MM.1S (cell line): ENCODE results near the gene ZNF280B.

ENCODE experiments used
- DNase-seq: peaks from one replicate; pipeline ENCODE4 v3.0.0-alpha.2; 2015
- H2AFZ ChIP-seq: fragments of 300-600 bp; sonication (generic); 2 replicates; pipeline ENCODE4 v1.6.0; 2016; ENCODE audit warnings: antibody characterized with exemption, low read length
- H3F3A ChIP-seq: fragments of 300-600 bp; sonication (generic); 2 replicates; pipeline ENCODE4 v1.6.1; 2016; ENCODE audit warnings: mild to moderate bottlenecking, antibody characterized with exemption, low read length, moderate library complexity, mixed read lengths; ENCODE audit not compliant: insufficient read depth
- H3K27ac ChIP-seq: fragments of 300-600 bp; sonication (generic); 2 replicates; pipeline ENCODE4 v1.5.1; 2016; ENCODE audit warnings: mild to moderate bottlenecking, low read length
- H3K27me3 ChIP-seq: fragments of 300-600 bp; sonication (generic); replicated peaks from 2 replicates; pipeline ENCODE4 v1.6.0; 2016; ENCODE audit warnings: low read length; ENCODE audit not compliant: insufficient read depth
- H3K36me3 ChIP-seq: fragments of 300-600 bp; sonication (generic); replicated peaks from 2 replicates; pipeline ENCODE4 v1.6.1; 2016; ENCODE audit warnings: mild to moderate bottlenecking, low read length, mixed read lengths; ENCODE audit not compliant: insufficient read depth
- H3K4me1 ChIP-seq: fragments of 300-600 bp; sonication (generic); 2 replicates; pipeline ENCODE4 v1.6.1; 2016; ENCODE audit warnings: low read length, mixed read lengths
- H3K4me2 ChIP-seq: fragments of 300-600 bp; sonication (generic); 2 replicates; pipeline ENCODE4 v1.6.0; 2016; ENCODE audit warnings: low read depth, low read length
- H3K4me3 ChIP-seq: fragments of 300-600 bp; sonication (generic); 2 replicates; pipeline ENCODE4 v1.5.1; 2016; ENCODE audit warnings: low read length, mixed read lengths
- H3K79me2 ChIP-seq: fragments of 300-600 bp; sonication (generic); 2 replicates; pipeline ENCODE4 v1.6.1; 2016; ENCODE audit warnings: mixed run types, low read length, mixed read lengths
- H3K9ac ChIP-seq: fragments of 300-600 bp; sonication (generic); 2 replicates; pipeline ENCODE4 v1.6.1; 2016; ENCODE audit warnings: low read length, mixed read lengths
- H3K9me2 ChIP-seq: fragments of 300-600 bp; sonication (generic); replicated peaks from 2 replicates; pipeline ENCODE4 v1.6.1; 2016; ENCODE audit warnings: mild to moderate bottlenecking, low read length, mixed read lengths; ENCODE audit not compliant: insufficient read depth
- H3K9me3 ChIP-seq: fragments of 300-600 bp; sonication (generic); replicated peaks from 2 replicates; pipeline ENCODE4 v1.6.1; 2016; ENCODE audit warnings: mild to moderate bottlenecking, low read length, mixed read lengths; ENCODE audit not compliant: insufficient read depth
- H4K20me1 ChIP-seq: fragments of 300-600 bp; sonication (generic); 2 replicates; pipeline ENCODE4 v1.6.1; 2016; ENCODE audit warnings: mild to moderate bottlenecking, low read length, moderate library complexity, mixed read lengths; ENCODE audit not compliant: insufficient read depth
- EZH2 ChIP-seq: fragments of 300-600 bp; sonication (generic); optimal IDR thresholded peaks from 2 replicates; pipeline ENCODE3; 2017; ENCODE audit warnings: low read depth, mild to moderate bottlenecking, antibody characterized with exemption, low read length, mixed read lengths
- EZH2phosphoT487 ChIP-seq: fragments of 300-600 bp; sonication (generic); IDR thresholded peaks from 2 replicates; pipeline ENCODE4 v1.6.1; 2018; ENCODE audit warnings: antibody characterized with exemption, low read length
- TF ChIP-seq, protein P1 (sequence below): fragments of 300-600 bp; sonication (generic); IDR thresholded peaks from 2 replicates; pipeline ENCODE4 v1.5.1; 2016; ENCODE audit warnings: antibody characterized with exemption, low read length, mixed read lengths

The ZNF280B gene

DNA sequence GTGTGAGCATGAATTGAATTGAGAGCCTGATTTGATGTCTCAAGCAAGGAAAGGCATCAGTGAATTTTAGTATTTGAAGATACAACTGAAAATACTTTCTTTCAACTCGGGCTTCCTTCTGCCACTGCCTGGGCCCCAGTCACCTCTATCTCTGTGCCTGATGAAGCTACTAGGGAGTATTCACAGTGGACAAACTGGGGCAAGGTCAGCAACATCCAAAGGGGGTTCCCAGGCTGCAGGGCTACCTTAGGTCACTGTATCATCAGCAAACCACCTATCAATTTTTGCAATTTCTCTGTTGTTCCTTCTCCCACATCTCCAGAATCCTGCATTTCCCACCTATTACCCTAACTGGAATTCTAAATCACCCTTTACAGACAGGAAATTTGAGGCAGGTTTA, 40.4 kb upstream of the ZNF280B start:
- TF ChIP-seq EZH2phosphoT487 (no peak), EZH2 (no peak)
- TF ChIP-seq, protein P1, sequence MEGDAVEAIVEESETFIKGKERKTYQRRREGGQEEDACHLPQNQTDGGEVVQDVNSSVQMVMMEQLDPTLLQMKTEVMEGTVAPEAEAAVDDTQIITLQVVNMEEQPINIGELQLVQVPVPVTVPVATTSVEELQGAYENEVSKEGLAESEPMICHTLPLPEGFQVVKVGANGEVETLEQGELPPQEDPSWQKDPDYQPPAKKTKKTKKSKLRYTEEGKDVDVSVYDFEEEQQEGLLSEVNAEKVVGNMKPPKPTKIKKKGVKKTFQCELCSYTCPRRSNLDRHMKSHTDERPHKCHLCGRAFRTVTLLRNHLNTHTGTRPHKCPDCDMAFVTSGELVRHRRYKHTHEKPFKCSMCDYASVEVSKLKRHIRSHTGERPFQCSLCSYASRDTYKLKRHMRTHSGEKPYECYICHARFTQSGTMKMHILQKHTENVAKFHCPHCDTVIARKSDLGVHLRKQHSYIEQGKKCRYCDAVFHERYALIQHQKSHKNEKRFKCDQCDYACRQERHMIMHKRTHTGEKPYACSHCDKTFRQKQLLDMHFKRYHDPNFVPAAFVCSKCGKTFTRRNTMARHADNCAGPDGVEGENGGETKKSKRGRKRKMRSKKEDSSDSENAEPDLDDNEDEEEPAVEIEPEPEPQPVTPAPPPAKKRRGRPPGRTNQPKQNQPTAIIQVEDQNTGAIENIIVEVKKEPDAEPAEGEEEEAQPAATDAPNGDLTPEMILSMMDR, result no peak
- Histone ChIP-seq H2AFZ (no peak overlapping the region), H3K4me2 (no peak overlapping the region), H3K36me3 (no peaks in the 10 kb centered on the region), H3K4me3 (no peak overlapping the region), H3K9ac (no peak overlapping the region), H3K79me2 (no peaks in the 10 kb centered on the region), H4K20me1 (no peaks in the 10 kb centered on the region), H3K4me1 (no peaks in the 10 kb centered on the region), H3K27ac (no peak overlapping the region), H3K9me3 (no peaks in the 10 kb centered on the region), H3F3A (no peaks in the 10 kb centered on the region), H3K27me3 (no peaks in the 10 kb centered on the region), H3K9me2 (no peaks in the 10 kb centered on the region)
- DNase-seq, result no peak

DNA sequence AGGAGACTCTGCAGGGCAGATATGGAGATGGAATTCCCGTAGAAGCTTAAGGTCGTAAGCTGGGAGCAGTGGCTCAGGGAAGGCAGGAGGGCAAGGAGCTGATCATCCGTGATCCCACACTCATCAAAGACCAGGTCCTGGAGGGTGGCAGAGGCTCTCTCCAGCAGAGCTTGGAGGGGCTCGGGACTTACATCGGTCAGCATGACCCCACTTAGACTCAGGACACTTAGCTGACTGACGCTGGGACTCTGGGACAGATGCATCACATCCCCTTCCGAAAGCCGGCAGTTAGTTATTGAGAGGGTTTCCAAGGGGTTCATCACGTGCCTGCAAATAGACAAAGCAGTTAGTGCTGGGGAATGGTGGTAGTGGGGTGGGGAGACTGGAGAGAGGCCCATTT, 39.8 kb upstream of the ZNF280B start:
- Histone ChIP-seq H3K4me1 (no peaks in the 10 kb centered on the region), H3K4me3 (no peak overlapping the region), H3K79me2 (no peaks in the 10 kb centered on the region), H3K27me3 (no peaks in the 10 kb centered on the region), H3K27ac (no peak overlapping the region), H3K9ac (no peak overlapping the region), H3F3A (no peaks in the 10 kb centered on the region), H3K36me3 (no peaks in the 10 kb centered on the region), H3K9me3 (no peaks in the 10 kb centered on the region), H3K9me2 (no peaks in the 10 kb centered on the region), H2AFZ (no peak overlapping the region), H4K20me1 (no peaks in the 10 kb centered on the region), H3K4me2 (no peak overlapping the region)
- DNase-seq, result no peak
- TF ChIP-seq EZH2, result no peak
- TF ChIP-seq, protein P1, result no peak

DNA sequence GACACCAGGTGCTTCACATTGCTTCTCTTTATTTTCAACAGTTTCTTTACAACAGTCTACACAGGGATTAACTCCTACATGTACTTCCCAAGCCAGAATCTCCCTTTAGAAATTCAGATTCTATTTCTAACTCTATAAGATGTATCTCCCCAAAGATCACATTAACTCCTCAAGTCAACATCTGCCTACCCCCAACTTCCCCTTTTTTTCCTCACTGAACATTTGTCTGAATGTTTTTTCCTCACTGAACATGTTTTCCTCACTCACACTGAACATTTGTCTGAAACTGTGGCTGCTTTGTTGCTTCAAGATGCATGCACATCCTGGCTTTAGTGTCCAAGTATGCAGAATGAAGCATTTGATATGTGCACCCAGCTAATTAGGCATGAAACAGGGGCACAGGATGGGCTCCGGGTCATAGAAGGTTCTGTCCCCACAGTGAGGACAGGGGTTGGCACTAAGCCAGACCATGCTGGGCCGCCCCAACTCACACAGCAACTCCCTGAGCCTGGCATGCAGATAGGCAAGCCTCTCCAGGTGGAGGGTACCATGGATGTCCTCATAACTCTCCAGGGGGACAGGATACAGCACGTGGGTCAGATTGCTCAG, 39.3 kb upstream of the ZNF280B start:
- no peaks in the 10 kb centered on the region for H3K36me3 ChIP-seq
- no peaks in the 10 kb centered on the region for H3K4me1 ChIP-seq
- H3K4me2 ChIP-seq, result no peak overlapping the region
- no peak overlapping the region for H2AFZ ChIP-seq
- no peaks in the 10 kb centered on the region for H3K9me2 ChIP-seq
- H3F3A ChIP-seq, result no peaks in the 10 kb centered on the region
- no peak for DNase-seq
- H3K79me2 ChIP-seq, result no peaks in the 10 kb centered on the region
- no peaks in the 10 kb centered on the region for H4K20me1 ChIP-seq
- H3K27me3 ChIP-seq, result no peaks in the 10 kb centered on the region
- TF ChIP-seq, protein P1, result no peak
- TF ChIP-seq EZH2phosphoT487 (no peak), EZH2 (no peak)
- H3K9ac ChIP-seq, result no peak overlapping the region
- H3K4me3 ChIP-seq, result no peak overlapping the region
- H3K9me3 ChIP-seq, result no peaks in the 10 kb centered on the region
- no peak overlapping the region for H3K27ac ChIP-seq
